ENCODE results near the gene KRTAP23-1. TPM values are rescaled to one million over a fixed set of nuclear protein-coding genes. Genes with fewer than 3 reads are reported as not detected.

The KRTAP23-1 gene
- polyA plus RNA-seq, 1 donor from 2014 or later, result not detected

- TF ChIP-seq TAF1 (IDR thresholded peaks at IDR 0.05; ENCODE audit: low read depth) (no peak), MXI1 (conservative IDR thresholded peaks at IDR 0.05; ENCODE audit: poor library complexity, severe bottlenecking) (no peak), POLR2AphosphoS5 (IDR thresholded peaks at IDR 0.05) (no peak), REST (IDR thresholded peaks at IDR 0.05; ENCODE audit: borderline replicate concordance) (no peak), EP300 (conservative IDR thresholded peaks at IDR 0.05; ENCODE audit: poor library complexity, severe bottlenecking) (no peak), CTCF (IDR thresholded peaks at IDR 0.05; ENCODE audit: poor library complexity, severe bottlenecking) (peak; percentile 72), EZH2 (IDR thresholded peaks at IDR 0.05; ENCODE audit: borderline replicate concordance, insufficient read depth, low read length, poor library complexity, severe bottlenecking) (no peak), SMC3 (conservative IDR thresholded peaks at IDR 0.05; ENCODE audit: poor library complexity) (peak; percentile 82), RAD21 (conservative IDR thresholded peaks at IDR 0.05) (peak; percentile 72)
Measured at GRCh38 chr21:30340714-30341573, 7.5 kb downstream of the KRTAP23-1 start.

GRCh38 chr21:30338717-30339116 is 9.7 kb downstream of the KRTAP23-1 start:
- Histone ChIP-seq H3F3A (ENCODE audit: insufficient read depth, low read length, poor library complexity, severe bottlenecking) (no peaks in the 10 kb centered on the region), H3K36me3 (ENCODE audit: insufficient read depth, low read length) (no peaks in the 10 kb centered on the region), H3K27me3 (ENCODE audit: insufficient read depth, low read depth, low read length) (no peaks in the 10 kb centered on the region), H3K4me3 (ENCODE audit: low read length) (no peak overlapping the region), H3K27ac (ENCODE audit: low read length) (no peak overlapping the region), H3K9ac (ENCODE audit: low read length) (no peak overlapping the region), H4K20me1 (ENCODE audit: insufficient read depth) (no peaks in the 10 kb centered on the region), H3K79me2 (replicated peaks; ENCODE audit: insufficient read depth, low read length) (no peaks in the 10 kb centered on the region), H3K9me3 (ENCODE audit: low read length) (no peaks in the 10 kb centered on the region), H3K4me2 (ENCODE audit: low read length) (no peak overlapping the region), H3K9me2 (ENCODE audit: insufficient read depth, low read length) (no peaks in the 10 kb centered on the region), H2AFZ (ENCODE audit: low read depth, low read length) (no peak overlapping the region)
- no peak for TF ChIP-seq EZH2 (IDR thresholded peaks at IDR 0.05; ENCODE audit: borderline replicate concordance, insufficient read depth, low read length, poor library complexity, severe bottlenecking)

More at GRCh38 chr21:30340714-30341573, 7.5 kb downstream of the KRTAP23-1 start:
- Histone ChIP-seq H3F3A (ENCODE audit: insufficient read depth, low read length, poor library complexity, severe bottlenecking) (no peaks in the 10 kb centered on the region), H3K27me3 (ENCODE audit: insufficient read depth, low read depth, low read length) (no peaks in the 10 kb centered on the region), H3K4me3 (ENCODE audit: low read length) (no peak overlapping the region), H3K9me3 (ENCODE audit: low read length) (no peaks in the 10 kb centered on the region), H3K9ac (ENCODE audit: low read length) (no peak overlapping the region), H4K20me1 (ENCODE audit: insufficient read depth) (no peaks in the 10 kb centered on the region), H3K36me3 (ENCODE audit: insufficient read depth, low read length) (no peaks in the 10 kb centered on the region), H3K9me2 (ENCODE audit: insufficient read depth, low read length) (no peaks in the 10 kb centered on the region), H3K79me2 (replicated peaks; ENCODE audit: insufficient read depth, low read length) (no peaks in the 10 kb centered on the region), H3K4me2 (ENCODE audit: low read length) (no peak overlapping the region), H3K27ac (ENCODE audit: low read length) (no peak overlapping the region), H2AFZ (ENCODE audit: low read depth, low read length) (no peak overlapping the region)
